ENCODE measurements around the gene CEP85.

The CEP85 gene

GRCh38 chr1:26305667-26306289, 71.8 kb downstream of the CEP85 start:
- TF ChIP-seq FOXP2 (optimal IDR thresholded peaks at IDR 0.05; ENCODE audit: borderline replicate concordance, extremely low read depth, extremely low read length, insufficient read depth) (no peak), SIN3A (IDR thresholded peaks at IDR 0.05; ENCODE audit: borderline replicate concordance, insufficient read depth, low read length) (no peak), REST (IDR thresholded peaks at IDR 0.05; ENCODE audit: insufficient read depth in 1 of 2, low read depth in 2 of 2, low read length in 2 of 2) (no peak), TAF1 (IDR thresholded peaks at IDR 0.05; ENCODE audit: borderline replicate concordance, insufficient read depth, low read length) (no peak), POLR2AphosphoS5 (IDR thresholded peaks at IDR 0.05; ENCODE audit: low read depth, low read length) (no peak)

GRCh38 chr1:26306290-26307229, 72.6 kb downstream of the CEP85 start, which contains the start of gene UBXN11:
UBXN11 (minus strand) TSS chr1:26306636; CDS start chr1:26302883, 3,753 bp downstream.
- TF ChIP-seq SIN3A (IDR thresholded peaks at IDR 0.05; ENCODE audit: borderline replicate concordance, insufficient read depth, low read length) (peak; percentile 94), POLR2AphosphoS5 (IDR thresholded peaks at IDR 0.05; ENCODE audit: low read depth, low read length) (no peak), FOXP2 (optimal IDR thresholded peaks at IDR 0.05; ENCODE audit: borderline replicate concordance, extremely low read depth, extremely low read length, insufficient read depth) (peak; percentile 40)

- TF ChIP-seq REST (IDR thresholded peaks at IDR 0.05; ENCODE audit: insufficient read depth in 1 of 2, low read depth in 2 of 2, low read length in 2 of 2): no peak
- TF ChIP-seq POLR2AphosphoS5 (IDR thresholded peaks at IDR 0.05; ENCODE audit: low read depth, low read length): no peak
- no peak for TF ChIP-seq FOXP2 (optimal IDR thresholded peaks at IDR 0.05; ENCODE audit: borderline replicate concordance, extremely low read depth, extremely low read length, insufficient read depth)
- no peak for TF ChIP-seq SIN3A (IDR thresholded peaks at IDR 0.05; ENCODE audit: borderline replicate concordance, insufficient read depth, low read length)
- TF ChIP-seq TAF1 (IDR thresholded peaks at IDR 0.05; ENCODE audit: borderline replicate concordance, insufficient read depth, low read length): no peak
These were observed 73.4 kb downstream of the CEP85 start for GRCh38 chr1:26307363-26307781.

GRCh38 chr1:26314501-26314900, 80.5 kb downstream of the CEP85 start:
- no peak for TF ChIP-seq POLR2AphosphoS5 (IDR thresholded peaks at IDR 0.05; ENCODE audit: low read depth, low read length)
- TF ChIP-seq REST (IDR thresholded peaks at IDR 0.05; ENCODE audit: insufficient read depth in 1 of 2, low read depth in 2 of 2, low read length in 2 of 2): no peak
- no peak for TF ChIP-seq SIN3A (IDR thresholded peaks at IDR 0.05; ENCODE audit: borderline replicate concordance, insufficient read depth, low read length)
- TF ChIP-seq FOXP2 (optimal IDR thresholded peaks at IDR 0.05; ENCODE audit: borderline replicate concordance, extremely low read depth, extremely low read length, insufficient read depth): no peak

GRCh38 chr1:26315874-26316850, 82.2 kb downstream of the CEP85 start:
- TF ChIP-seq SIN3A (IDR thresholded peaks at IDR 0.05; ENCODE audit: borderline replicate concordance, insufficient read depth, low read length) (no peak), POLR2AphosphoS5 (IDR thresholded peaks at IDR 0.05; ENCODE audit: low read depth, low read length) (no peak), TAF1 (IDR thresholded peaks at IDR 0.05; ENCODE audit: borderline replicate concordance, insufficient read depth, low read length) (no peak)

All from PFSK-1 (cell line).